ENCODE data around the gene PNN.

DNA sequence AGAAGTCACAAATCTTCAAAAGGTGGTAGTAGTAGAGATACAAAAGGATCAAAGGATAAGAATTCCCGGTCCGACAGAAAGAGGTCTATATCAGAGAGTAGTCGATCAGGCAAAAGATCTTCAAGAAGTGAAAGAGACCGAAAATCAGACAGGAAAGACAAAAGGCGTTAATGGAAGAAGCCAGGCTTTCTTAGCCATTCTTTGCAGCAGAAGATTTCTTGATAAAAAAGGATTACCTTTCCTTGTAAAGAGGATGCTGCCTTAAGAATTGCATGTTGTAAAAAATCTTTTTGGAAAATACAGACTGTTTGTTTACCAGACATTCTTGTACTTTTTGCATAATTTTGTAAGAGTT is 6.6 kb downstream of the PNN start:
- TF ChIP-seq CTCF (IDR thresholded peaks at IDR 0.05) (no peak), POLR2A (IDR thresholded peaks at IDR 0.05) (no peak), EP300 (IDR thresholded peaks at IDR 0.05) (no peak)

All from tibial nerve (tissue), 4 donors.